Stomach smooth muscle (tissue), 2 donors: Measurements from ENCODE around the gene PSTPIP2.

ENCODE experiments used
- H3K27ac ChIP-seq: one replicate; pipeline ENCODE4 v1.7.0; 2013; ENCODE audit warnings: mild to moderate bottlenecking, low read length, inconsistent platforms
- H3K27me3 ChIP-seq, 2 donors: one replicate each; pipeline ENCODE4 v1.7.0; 2013; ENCODE audit warnings: low read length in 2 of 2; ENCODE audit not compliant: insufficient read depth in 2 of 2, control insufficient read depth in 1 of 2
- H3K36me3 ChIP-seq, 2 donors: one replicate each; pipeline ENCODE4 v1.7.0; 2013; ENCODE audit warnings: low read length in 2 of 2; ENCODE audit not compliant: control insufficient read depth in 2 of 2, insufficient read depth in 2 of 2
- H3K4me1 ChIP-seq: one replicate; pipeline ENCODE4 v1.7.0; 2013; ENCODE audit warnings: low read length; ENCODE audit not compliant: control insufficient read depth, insufficient read depth
- H3K4me3 ChIP-seq, 2 donors: one replicate each; pipeline ENCODE4 v1.7.0; 2013; ENCODE audit warnings: low read length in 2 of 2
- H3K9ac ChIP-seq, 2 donors: one replicate each; pipeline ENCODE4 v1.7.0; 2013; ENCODE audit warnings: low read length in 2 of 2, mild to moderate bottlenecking in 1 of 2
- H3K9me3 ChIP-seq, 2 donors: one replicate each; pipeline ENCODE4 v1.7.0; 2013; ENCODE audit warnings: low read length in 2 of 2; ENCODE audit not compliant: control insufficient read depth in 2 of 2
- donor health status: healthy.
- donor health status: Pancreatic carcinoma.

Gene PSTPIP2

GRCh38 chr18:46037512-46038305 is 34.4 kb downstream of the PSTPIP2 start:
- Histone ChIP-seq H3K36me3 (peaks cover 0 to 5% of the 10 kb centered on the region in 2 donors), H3K4me1 (no peaks in the 10 kb centered on the region), H3K27me3 (no peaks in the 10 kb centered on the region), H3K9ac (no peak overlapping the region), H3K9me3 (no peaks in the 10 kb centered on the region), H3K27ac (no peak overlapping the region), H3K4me3 (no peak overlapping the region)

- H3K9ac ChIP-seq, result no peak overlapping the region
- H3K4me1 ChIP-seq, result no peaks in the 10 kb centered on the region
These were observed 36.1 kb downstream of the PSTPIP2 start for GRCh38 chr18:46035696-46036680.

GRCh38 chr18:46034230-46034629 is 37.8 kb downstream of the PSTPIP2 start:
- Histone ChIP-seq H3K9me3 (no peaks in the 10 kb centered on the region), H3K4me3 (no peak overlapping the region), H3K27me3 (no peaks in the 10 kb centered on the region), H3K36me3 (peaks cover 0 to 5% of the 10 kb centered on the region in 2 donors), H3K27ac (no peak overlapping the region), H3K9ac (no peak overlapping the region), H3K4me1 (no peaks in the 10 kb centered on the region)

More at GRCh38 chr18:46035696-46036680, 36.1 kb downstream of the PSTPIP2 start:
- H3K4me3 ChIP-seq, result no peak overlapping the region
- peaks cover 0 to 5% of the 10 kb centered on the region in 2 donors for H3K36me3 ChIP-seq
- no peaks in the 10 kb centered on the region for H3K9me3 ChIP-seq
- no peaks in the 10 kb centered on the region for H3K27me3 ChIP-seq
- no peak overlapping the region for H3K27ac ChIP-seq

- no peaks in the 10 kb centered on the region for H3K27me3 ChIP-seq
- H3K4me3 ChIP-seq, result no peak overlapping the region
- no peak overlapping the region for H3K9ac ChIP-seq
- peaks cover 0 to 2% of the 10 kb centered on the region in 2 donors for H3K36me3 ChIP-seq
- H3K27ac ChIP-seq, result no peak overlapping the region
- no peaks in the 10 kb centered on the region for H3K9me3 ChIP-seq
- peaks cover 8% of the 10 kb centered on the region for H3K4me1 ChIP-seq
These were observed 40.3 kb downstream of the PSTPIP2 start for GRCh38 chr18:46031741-46032140.

GRCh38 chr18:46028536-46028891 is 43.5 kb downstream of the PSTPIP2 start:
- Histone ChIP-seq H3K9ac (peak overlapping the region; percentile 11 to 64), H3K4me1 (peaks cover 8% of the 10 kb centered on the region), H3K27me3 (no peaks in the 10 kb centered on the region), H3K4me3 (peak overlapping the region; percentile 58 to 77), H3K36me3 (peaks cover 0 to 2% of the 10 kb centered on the region in 2 donors), H3K27ac (no peak overlapping the region), H3K9me3 (no peaks in the 10 kb centered on the region)

- no peaks in the 10 kb centered on the region for H3K4me1 ChIP-seq
- H3K27ac ChIP-seq, result no peak overlapping the region
- H3K27me3 ChIP-seq, result no peaks in the 10 kb centered on the region
- H3K36me3 ChIP-seq, result no peaks in the 10 kb centered on the region
- H3K9ac ChIP-seq, result no peak overlapping the region
- no peaks in the 10 kb centered on the region for H3K9me3 ChIP-seq
- H3K4me3 ChIP-seq, result no peak overlapping the region
These were observed 52.1 kb downstream of the PSTPIP2 start for GRCh38 chr18:46019936-46020335.

- Histone ChIP-seq H3K9me3 (no peaks in the 10 kb centered on the region), H3K27me3 (no peaks in the 10 kb centered on the region), H3K36me3 (peaks cover 3 to 11% of the 10 kb centered on the region in 2 donors), H3K4me1 (no peaks in the 10 kb centered on the region), H3K27ac (no peak overlapping the region), H3K9ac (no peak overlapping the region), H3K4me3 (no peak overlapping the region)
These were observed 58.4 kb downstream of the PSTPIP2 start for GRCh38 chr18:46013484-46014189.

GRCh38 chr18:46010676-46011075 is 61.4 kb downstream of the PSTPIP2 start:
- no peak overlapping the region for H3K4me3 ChIP-seq
- H3K27me3 ChIP-seq, result no peaks in the 10 kb centered on the region
- no peaks in the 10 kb centered on the region for H3K9me3 ChIP-seq
- no peak overlapping the region for H3K9ac ChIP-seq
- H3K27ac ChIP-seq, result no peak overlapping the region
- H3K36me3 ChIP-seq, result peaks cover 3 to 14% of the 10 kb centered on the region in 2 donors
- H3K4me1 ChIP-seq, result no peaks in the 10 kb centered on the region

- H3K27ac ChIP-seq, result no peak overlapping the region
- H3K36me3 ChIP-seq, result peaks cover 3 to 14% of the 10 kb centered on the region in 2 donors
- H3K9me3 ChIP-seq, result no peaks in the 10 kb centered on the region
- H3K27me3 ChIP-seq, result no peaks in the 10 kb centered on the region
- no peak overlapping the region for H3K4me3 ChIP-seq
- H3K4me1 ChIP-seq, result no peaks in the 10 kb centered on the region
- H3K9ac ChIP-seq, result no peak overlapping the region
These were observed 62.0 kb downstream of the PSTPIP2 start for GRCh38 chr18:46010050-46010449.

GRCh38 chr18:46009125-46009840 is 62.8 kb downstream of the PSTPIP2 start:
- Histone ChIP-seq H3K9me3 (no peaks in the 10 kb centered on the region), H3K9ac (no peak overlapping the region), H3K27ac (no peak overlapping the region), H3K4me3 (no peak overlapping the region), H3K4me1 (no peaks in the 10 kb centered on the region), H3K27me3 (no peaks in the 10 kb centered on the region), H3K36me3 (peaks cover 3 to 14% of the 10 kb centered on the region in 2 donors)
